Measurements from ENCODE around the gene YAP1.

The YAP1 gene

DNA sequence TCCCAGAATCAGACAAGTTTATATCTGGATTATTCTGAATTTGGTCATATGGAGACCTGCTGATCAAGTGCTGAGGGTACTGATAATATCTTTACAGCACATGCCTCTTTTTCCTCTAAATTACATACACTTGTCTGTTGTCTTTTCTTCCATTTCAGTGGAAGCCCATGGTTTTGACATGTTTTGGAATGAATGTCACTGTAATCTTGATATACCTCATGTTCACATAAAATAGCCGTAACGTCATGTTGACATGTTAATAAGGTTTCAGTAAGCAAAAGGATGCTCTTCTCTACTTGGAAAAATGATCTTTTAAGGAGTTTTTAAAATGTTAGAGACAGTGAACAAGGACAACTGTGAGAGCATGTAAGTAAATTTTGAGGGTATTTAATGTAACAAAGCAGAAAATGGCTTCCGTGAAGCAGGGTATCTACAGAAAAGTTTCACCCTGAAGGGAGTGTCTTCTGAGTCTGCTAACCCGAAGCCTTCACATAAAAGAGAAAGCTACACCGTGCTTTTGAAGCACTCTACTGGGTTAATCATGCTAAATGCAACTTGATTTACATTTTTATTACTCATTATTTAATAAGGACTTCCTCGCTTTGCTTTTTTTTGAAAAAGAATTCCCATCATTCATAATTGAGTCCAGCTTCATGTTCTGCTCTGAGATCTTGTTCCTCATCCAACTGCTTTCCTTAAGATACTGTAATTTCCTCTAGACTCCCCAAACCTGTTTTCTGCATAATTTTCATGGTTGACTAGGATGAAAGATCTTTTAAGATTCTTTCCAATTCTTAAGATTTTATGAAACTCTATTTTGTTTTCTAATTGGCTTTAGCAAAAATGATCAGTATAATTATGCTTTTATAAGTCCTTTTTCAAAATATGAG is 56.2 kb downstream of the YAP1 start:
- TF ChIP-seq, protein P1, sequence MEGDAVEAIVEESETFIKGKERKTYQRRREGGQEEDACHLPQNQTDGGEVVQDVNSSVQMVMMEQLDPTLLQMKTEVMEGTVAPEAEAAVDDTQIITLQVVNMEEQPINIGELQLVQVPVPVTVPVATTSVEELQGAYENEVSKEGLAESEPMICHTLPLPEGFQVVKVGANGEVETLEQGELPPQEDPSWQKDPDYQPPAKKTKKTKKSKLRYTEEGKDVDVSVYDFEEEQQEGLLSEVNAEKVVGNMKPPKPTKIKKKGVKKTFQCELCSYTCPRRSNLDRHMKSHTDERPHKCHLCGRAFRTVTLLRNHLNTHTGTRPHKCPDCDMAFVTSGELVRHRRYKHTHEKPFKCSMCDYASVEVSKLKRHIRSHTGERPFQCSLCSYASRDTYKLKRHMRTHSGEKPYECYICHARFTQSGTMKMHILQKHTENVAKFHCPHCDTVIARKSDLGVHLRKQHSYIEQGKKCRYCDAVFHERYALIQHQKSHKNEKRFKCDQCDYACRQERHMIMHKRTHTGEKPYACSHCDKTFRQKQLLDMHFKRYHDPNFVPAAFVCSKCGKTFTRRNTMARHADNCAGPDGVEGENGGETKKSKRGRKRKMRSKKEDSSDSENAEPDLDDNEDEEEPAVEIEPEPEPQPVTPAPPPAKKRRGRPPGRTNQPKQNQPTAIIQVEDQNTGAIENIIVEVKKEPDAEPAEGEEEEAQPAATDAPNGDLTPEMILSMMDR (IDR thresholded peaks at IDR 0.05; ENCODE audit: insufficient read depth, low read depth, low read length, missing control alignments): no peak
- no peak overlapping the region for H3K4me3 ChIP-seq (ENCODE audit: low read depth, low read length)
- no peak for DNase-seq (ENCODE audit: low read depth)

DNA sequence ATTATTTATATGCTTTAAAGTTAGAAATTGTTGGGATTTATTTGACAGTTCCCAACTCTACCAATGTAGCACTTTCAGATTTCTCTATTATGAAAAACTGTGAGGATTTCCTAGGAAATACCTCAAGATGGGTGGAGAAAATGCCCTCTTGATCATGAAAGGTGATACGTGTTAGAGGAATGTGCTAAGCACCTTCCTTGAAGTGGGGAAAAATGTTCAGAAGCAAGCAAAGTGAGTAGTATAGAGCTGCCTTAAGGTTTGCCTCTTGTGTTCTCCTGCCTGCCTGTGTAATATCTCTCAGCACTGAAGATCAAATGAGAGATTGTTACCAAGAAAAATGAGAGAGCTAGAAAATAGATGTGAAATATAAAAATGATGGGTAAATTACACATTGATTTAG is 58.2 kb downstream of the YAP1 start:
- TF ChIP-seq, protein P1 (IDR thresholded peaks at IDR 0.05; ENCODE audit: insufficient read depth, low read depth, low read length, missing control alignments): no peak
- DNase-seq (ENCODE audit: low read depth): no peak
- no peak overlapping the region for H3K4me3 ChIP-seq (ENCODE audit: low read depth, low read length)

DNA sequence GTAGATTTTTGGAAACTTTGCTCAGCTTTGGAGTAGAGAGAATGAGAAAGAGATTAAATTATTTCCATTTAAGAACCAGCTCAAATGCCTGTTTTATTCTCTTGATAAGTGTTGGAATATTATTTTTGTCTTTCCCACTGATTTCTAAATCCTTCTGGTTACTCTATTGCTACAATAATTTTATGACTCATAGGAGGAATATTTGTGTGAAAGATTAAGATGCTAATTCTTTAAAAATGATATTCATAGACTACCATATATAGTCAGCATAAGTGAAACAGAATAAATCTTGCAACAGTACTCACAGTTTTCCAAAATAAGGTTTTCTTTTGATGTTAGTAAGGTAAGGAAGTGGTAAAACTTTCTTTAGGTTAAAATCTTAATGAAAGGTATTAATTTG is 60.9 kb downstream of the YAP1 start:
- H3K4me3 ChIP-seq (ENCODE audit: low read depth, low read length): no peak overlapping the region
- TF ChIP-seq, protein P1 (IDR thresholded peaks at IDR 0.05; ENCODE audit: insufficient read depth, low read depth, low read length, missing control alignments): no peak
- DNase-seq (ENCODE audit: low read depth): no peak

DNA sequence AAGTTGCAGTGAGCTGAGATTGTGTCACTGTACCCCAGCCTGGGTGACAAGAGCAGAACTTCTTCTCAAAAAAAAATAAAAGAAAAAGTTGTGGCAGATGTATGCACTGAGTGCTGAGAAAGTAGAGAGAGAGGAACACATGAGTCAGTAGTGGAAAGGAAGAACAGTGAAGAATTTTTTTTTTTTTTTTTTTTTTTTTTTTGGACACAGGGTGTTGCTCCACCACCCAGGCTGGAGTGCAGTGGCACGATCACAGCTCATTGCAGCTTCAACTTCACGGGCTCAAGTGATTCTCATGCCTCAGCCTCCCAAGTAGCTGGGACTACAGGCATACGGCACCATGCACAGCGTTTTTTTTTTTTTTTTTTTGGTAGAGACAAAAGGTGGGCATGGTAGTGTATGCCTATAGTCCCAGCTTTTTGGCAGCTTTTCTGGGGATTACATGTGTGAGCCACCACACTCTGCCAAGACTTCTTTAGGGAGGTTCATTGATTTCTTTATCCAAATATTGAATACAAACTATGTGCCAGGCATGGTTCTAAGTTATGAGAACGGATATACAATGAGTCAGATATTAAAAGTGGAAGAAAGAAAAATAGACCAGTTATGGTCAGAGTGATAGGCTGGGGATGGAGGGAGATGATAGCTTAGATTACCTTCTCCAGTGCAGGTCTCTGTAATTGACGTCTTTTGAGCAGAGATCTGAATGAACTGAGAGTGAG is 62.0 kb downstream of the YAP1 start:
- DNase-seq (ENCODE audit: low read depth): no peak
- no peak overlapping the region for H3K4me3 ChIP-seq (ENCODE audit: low read depth, low read length)
- TF ChIP-seq, protein P1 (IDR thresholded peaks at IDR 0.05; ENCODE audit: insufficient read depth, low read depth, low read length, missing control alignments): no peak

- DNase-seq (ENCODE audit: low read depth): no peak
- TF ChIP-seq, protein P1 (IDR thresholded peaks at IDR 0.05; ENCODE audit: insufficient read depth, low read depth, low read length, missing control alignments): no peak
- H3K4me3 ChIP-seq (ENCODE audit: low read depth, low read length): no peak overlapping the region
Observed at GRCh38 chr11:102177126-102177525, 66.9 kb downstream of the YAP1 start.

DNA sequence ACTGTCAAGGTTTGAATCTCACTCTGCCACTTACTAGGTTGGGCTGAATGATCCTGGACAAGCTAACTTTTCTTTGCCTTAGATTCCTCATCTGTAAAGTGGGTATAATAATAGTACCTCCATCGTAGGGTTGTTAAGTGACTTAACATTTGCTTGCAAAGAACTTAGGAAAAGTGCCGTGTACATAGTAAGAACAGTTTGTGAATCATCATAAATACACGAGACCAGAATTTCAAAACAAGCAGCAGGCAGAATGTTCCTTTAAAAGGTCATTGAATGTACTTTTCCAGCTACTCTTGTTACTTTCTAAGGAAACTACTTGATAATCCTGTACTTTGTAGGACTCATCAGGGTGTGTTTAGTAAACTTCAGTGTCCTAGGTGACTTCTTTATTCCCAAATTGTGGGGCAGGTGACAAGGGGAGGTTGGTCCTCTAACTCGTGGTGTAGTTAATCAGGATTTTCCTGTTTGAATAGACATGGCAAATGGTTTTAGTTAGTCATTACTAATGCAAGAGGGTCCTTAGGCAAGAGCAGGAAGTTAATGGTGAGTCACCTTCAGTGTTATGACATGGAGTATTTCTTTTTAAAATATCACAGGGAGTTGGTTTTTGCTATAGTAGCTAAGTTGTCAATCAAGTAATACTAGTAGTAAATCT is 67.9 kb downstream of the YAP1 start:
- no peak overlapping the region for H3K4me3 ChIP-seq (ENCODE audit: low read depth, low read length)
- no peak for DNase-seq (ENCODE audit: low read depth)
- TF ChIP-seq, protein P1 (IDR thresholded peaks at IDR 0.05; ENCODE audit: insufficient read depth, low read depth, low read length, missing control alignments): no peak

All from GM12865 (cell line).